Breast epithelium (tissue), 4 donors: ENCODE results near the gene SCN5A. TPM values are rescaled to one million over a fixed set of nuclear protein-coding genes. Genes with fewer than 3 reads are reported as not detected.

ENCODE experiments used
- DNase-seq, 2 donors: peaks; one replicate each; pipeline ENCODE4 v3.0.0-alpha.2; 2019; ENCODE audit warnings: low spot score in 2 of 2
- H3K27ac ChIP-seq, 2 donors: fragments of 200-600 bp; sonication (generic) in 1 of 2; one replicate each; pipeline ENCODE4 v1.5.1; 2016 to 2019; ENCODE audit warnings: mild to moderate bottlenecking in 1 of 2
- H3K27me3 ChIP-seq, 2 donors: fragments of 200-600 bp; sonication (generic) in 1 of 2; one replicate each; pipeline versions ENCODE4 v1.5.1 to v1.6.0; 2017 to 2019; ENCODE audit warnings: control low read depth in 1 of 2, mild to moderate bottlenecking in 1 of 2
- H3K36me3 ChIP-seq: fragments of 200-600 bp; one replicate; pipeline ENCODE4 v1.5.1; 2019
- H3K4me1 ChIP-seq, 2 donors: fragments of 200-600 bp; sonication (generic); one replicate each; pipeline ENCODE4 v1.5.1; 2016 to 2019; ENCODE audit warnings: control low read depth in 1 of 2
- H3K4me3 ChIP-seq, 3 donors: fragments of 200-600 bp; sonication (generic); 1 replicate in 2 of 3; 2 replicates in 1 of 3; pipeline ENCODE4 v1.5.1; 2016 to 2019; ENCODE audit warnings: mild to moderate bottlenecking in 3 of 3, moderate library complexity in 2 of 3
- H3K9me3 ChIP-seq, 2 donors: fragments of 200-600 bp; sonication (generic) in 1 of 2; one replicate each; pipeline ENCODE4 v1.5.1; 2016 to 2019; ENCODE audit warnings: control low read depth in 1 of 2
- POLR2A ChIP-seq: fragments of 450-650 bp; IDR thresholded peaks from one replicate; pipeline ENCODE4 v1.6.1; 2016; ENCODE audit warnings: antibody characterized with exemption, mild to moderate bottlenecking, moderate library complexity
- POLR2AphosphoS5 ChIP-seq, 3 donors: sonication (generic); formaldehyde crosslinking; IDR thresholded peaks; one replicate each; pipeline ENCODE4 v1.6.1; 2017; ENCODE audit warnings: antibody characterized with exemption in 3 of 3
- intact Hi-C: fragments of 100-400 bp; cut with DNase I; formaldehyde crosslinking; loops from one replicate; pipeline ENCODE4 v1.15.1; 2023; ENCODE audit warnings: low total_unique reads
- total RNA-seq, 3 donors: library from RNA; depleted of rRNA; stranded (reverse); fragments of >200 nt; gene quantifications; one replicate each; pipeline ENCODE4 v1.1.0, GENCODE V29; 2016
- TF ChIP-seq, protein P1 (sequence below), 3 donors: fragments of 450-650 bp; IDR thresholded peaks; one replicate each; pipeline ENCODE4 v1.5.1; 2016 to 2017; ENCODE audit warnings: antibody characterized with exemption in 3 of 3, mild to moderate bottlenecking in 3 of 3, moderate library complexity in 3 of 3

SCN5A gene
- total RNA-seq, 3 donors from 2014 or later = under 0.01 to 0.33 (median 0.29) TPM

DNA sequence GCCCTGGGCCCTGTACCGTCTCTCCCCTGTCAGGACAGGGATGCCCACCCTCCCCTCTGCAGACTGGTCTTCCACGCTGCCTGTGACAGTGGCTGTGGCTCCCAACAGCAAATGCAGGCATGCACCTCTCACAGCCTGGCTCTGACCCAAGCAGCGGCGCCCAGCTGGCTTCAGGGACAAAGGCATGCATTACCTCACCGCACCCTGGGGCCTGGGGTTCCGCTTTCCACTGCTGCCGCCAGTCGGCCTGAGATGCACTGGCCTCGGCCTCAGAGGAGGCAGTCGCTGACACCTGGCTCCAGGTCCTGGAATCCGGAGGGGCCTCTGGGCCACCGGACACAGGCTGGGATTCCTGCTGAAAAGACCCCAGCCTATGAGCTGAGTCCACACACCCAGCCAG, 70.3 kb downstream of the SCN5A start:
- TF ChIP-seq POLR2AphosphoS5 (IDR thresholded peaks at IDR 0.05) = no peak
- TF ChIP-seq, protein P1, sequence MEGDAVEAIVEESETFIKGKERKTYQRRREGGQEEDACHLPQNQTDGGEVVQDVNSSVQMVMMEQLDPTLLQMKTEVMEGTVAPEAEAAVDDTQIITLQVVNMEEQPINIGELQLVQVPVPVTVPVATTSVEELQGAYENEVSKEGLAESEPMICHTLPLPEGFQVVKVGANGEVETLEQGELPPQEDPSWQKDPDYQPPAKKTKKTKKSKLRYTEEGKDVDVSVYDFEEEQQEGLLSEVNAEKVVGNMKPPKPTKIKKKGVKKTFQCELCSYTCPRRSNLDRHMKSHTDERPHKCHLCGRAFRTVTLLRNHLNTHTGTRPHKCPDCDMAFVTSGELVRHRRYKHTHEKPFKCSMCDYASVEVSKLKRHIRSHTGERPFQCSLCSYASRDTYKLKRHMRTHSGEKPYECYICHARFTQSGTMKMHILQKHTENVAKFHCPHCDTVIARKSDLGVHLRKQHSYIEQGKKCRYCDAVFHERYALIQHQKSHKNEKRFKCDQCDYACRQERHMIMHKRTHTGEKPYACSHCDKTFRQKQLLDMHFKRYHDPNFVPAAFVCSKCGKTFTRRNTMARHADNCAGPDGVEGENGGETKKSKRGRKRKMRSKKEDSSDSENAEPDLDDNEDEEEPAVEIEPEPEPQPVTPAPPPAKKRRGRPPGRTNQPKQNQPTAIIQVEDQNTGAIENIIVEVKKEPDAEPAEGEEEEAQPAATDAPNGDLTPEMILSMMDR (IDR thresholded peaks at IDR 0.05) = no peak
- TF ChIP-seq POLR2A = no peak
- Histone ChIP-seq H3K9me3 (no peaks in the 10 kb centered on the region), H3K4me1 (no peaks in the 10 kb centered on the region), H3K36me3 (no peaks in the 10 kb centered on the region), H3K27ac (no peak overlapping the region), H3K27me3 (no peaks in the 10 kb centered on the region), H3K4me3 (no peak overlapping the region)
- peak in 1 of 2 donors; percentile 29 for DNase-seq
- intact Hi-C loops = no loop called here

DNA sequence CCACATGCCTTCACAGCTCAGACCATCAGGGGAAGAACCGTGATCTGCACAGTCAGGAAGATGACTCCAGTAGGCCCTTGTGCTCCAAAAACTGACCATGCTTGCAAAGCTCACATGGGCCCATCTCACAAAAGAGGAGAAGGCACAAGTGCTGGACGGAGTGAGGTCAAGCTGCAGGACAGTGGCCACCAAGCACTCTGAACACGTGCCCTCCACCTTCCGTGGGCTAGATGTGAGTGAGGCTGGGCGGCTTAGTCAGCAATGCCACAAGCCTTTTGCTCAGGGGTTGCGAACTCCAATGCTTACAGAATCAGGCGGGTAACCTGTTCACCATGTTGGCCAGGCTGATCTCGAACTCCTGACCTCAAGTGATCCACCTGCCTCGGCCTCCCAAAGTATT, 70.9 kb downstream of the SCN5A start:
- intact Hi-C loops = no loop called here
- Histone ChIP-seq H3K4me1 (no peaks in the 10 kb centered on the region), H3K27ac (no peak overlapping the region), H3K36me3 (no peaks in the 10 kb centered on the region), H3K9me3 (peaks cover 0 to 5% of the 10 kb centered on the region in 2 donors), H3K27me3 (no peaks in the 10 kb centered on the region), H3K4me3 (no peak overlapping the region)
- DNase-seq = no peak
- TF ChIP-seq POLR2A (no peak), POLR2AphosphoS5 (IDR thresholded peaks at IDR 0.05) (no peak)
- TF ChIP-seq, protein P1 (IDR thresholded peaks at IDR 0.05) = no peak

DNA sequence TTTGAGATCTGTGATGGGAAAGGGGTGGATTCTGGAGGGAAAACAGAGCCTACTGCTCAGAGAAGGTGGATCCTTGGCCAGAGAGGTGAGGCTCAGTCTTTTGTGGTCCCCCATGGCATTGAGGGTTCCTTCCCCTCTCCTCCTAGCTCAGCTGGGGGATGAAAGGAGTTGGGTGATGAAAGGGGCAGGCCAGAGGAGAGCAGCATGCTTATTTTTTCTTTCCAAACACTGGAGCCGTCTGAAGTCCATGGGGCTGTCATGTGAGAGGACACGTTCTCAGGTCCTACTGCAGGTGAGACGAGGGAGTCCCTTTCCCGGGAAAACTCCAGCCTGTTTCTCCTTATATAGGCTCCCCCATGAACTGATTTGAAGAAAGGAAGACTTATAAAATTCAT, 71.4 kb downstream of the SCN5A start:
- TF ChIP-seq, protein P1 (IDR thresholded peaks at IDR 0.05) = no peak
- H3K4me3 ChIP-seq = no peak overlapping the region
- H3K4me1 ChIP-seq = no peaks in the 10 kb centered on the region
- no peaks in the 10 kb centered on the region for H3K27me3 ChIP-seq
- H3K27ac ChIP-seq = no peak overlapping the region
- peaks cover 0 to 7% of the 10 kb centered on the region in 2 donors for H3K9me3 ChIP-seq
- H3K36me3 ChIP-seq = no peaks in the 10 kb centered on the region
- intact Hi-C loops = no loop called here
- no peak for DNase-seq

DNA sequence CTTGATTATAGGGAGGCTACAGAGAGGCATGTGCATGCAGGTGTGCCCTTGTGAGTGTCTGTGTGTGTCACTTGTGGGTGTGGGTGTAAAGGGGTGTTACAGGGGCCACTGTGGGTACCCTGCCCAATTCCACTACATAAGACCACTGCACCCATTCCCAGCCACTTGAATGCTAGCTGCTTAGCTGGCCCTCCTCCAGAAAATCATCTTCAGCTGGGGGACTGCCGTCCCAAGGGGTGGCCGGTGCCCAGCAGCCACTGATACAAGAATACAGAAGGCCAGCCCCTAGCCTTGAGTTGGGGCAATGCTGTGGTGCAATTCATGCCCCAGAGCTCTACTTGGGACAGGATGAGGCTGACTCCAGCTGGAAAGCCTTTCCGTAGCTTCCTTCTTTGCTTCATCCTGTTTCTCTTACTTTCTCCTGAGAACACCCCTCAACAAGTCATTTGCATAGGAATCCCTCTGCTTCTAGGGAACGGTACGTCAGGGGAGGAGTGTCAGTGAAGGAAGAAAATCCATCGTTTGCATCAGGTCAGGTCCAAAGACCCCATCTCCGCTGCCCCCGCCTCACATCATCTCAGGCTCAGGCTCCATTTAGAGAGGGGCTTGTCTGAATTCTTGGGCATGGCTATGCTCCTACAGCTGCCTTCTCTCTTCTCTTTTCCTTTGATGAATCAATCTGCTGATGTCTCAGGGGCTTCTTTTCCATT, 72.0 kb downstream of the SCN5A start:
- Histone ChIP-seq H3K4me3 (no peak overlapping the region), H3K27me3 (no peaks in the 10 kb centered on the region), H3K36me3 (no peaks in the 10 kb centered on the region), H3K27ac (no peak overlapping the region), H3K9me3 (peaks cover 0 to 10% of the 10 kb centered on the region in 2 donors), H3K4me1 (no peaks in the 10 kb centered on the region)
- TF ChIP-seq POLR2A (no peak), POLR2AphosphoS5 (IDR thresholded peaks at IDR 0.05) (no peak)
- TF ChIP-seq, protein P1 (IDR thresholded peaks at IDR 0.05) = no peak
- intact Hi-C loops = no loop called here
- DNase-seq = peak in 1 of 2 donors; percentile 7

DNA sequence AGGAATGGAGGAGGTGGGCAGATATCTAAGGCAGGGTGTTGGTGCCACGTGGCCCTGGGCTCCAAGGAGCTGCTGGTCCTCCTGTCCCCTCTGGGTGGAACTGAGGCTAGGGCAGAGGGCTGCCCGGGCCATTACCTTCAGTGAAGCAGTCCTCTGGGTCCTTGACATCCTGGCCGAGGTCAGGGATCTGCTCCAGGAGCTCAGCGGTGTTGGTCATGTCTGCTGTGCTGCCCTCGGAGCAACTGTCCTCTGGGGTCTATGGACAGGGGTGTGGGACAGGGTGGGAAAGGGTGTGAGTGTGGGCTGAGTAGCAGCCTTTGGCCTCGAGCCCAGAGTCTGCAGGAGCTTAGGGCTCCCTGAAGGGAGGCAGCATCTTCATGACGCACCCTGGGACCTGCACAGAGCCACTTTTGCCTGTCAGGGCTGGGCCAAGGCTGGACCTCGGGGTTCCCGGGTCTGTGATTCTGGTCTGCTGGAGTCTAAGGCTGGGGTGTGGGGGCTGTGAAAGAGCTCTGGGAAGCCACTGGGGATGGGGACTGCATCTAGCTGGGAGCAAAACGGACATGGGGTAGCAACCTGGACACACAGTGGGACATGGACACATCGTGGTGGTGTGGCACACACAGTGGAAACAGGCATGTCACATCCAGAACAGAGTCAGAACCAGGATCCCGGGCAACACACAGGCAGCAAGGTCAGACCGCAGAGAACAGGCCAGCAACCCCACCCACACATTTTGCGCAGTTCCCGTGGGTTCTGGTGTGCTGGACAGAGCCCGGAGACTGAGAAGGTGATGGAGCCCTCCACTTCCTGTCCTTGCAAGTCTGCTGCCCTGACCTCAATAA, 72.7 kb downstream of the SCN5A start:
- peak in 1 of 2 donors; percentile 4 for DNase-seq
- no peak overlapping the region for H3K27ac ChIP-seq
- no peaks in the 10 kb centered on the region for H3K36me3 ChIP-seq
- TF ChIP-seq, protein P1 (IDR thresholded peaks at IDR 0.05) = no peak
- TF ChIP-seq POLR2AphosphoS5 (IDR thresholded peaks at IDR 0.05) (no peak), POLR2A (no peak)
- peaks cover 0 to 10% of the 10 kb centered on the region in 2 donors for H3K9me3 ChIP-seq
- H3K4me3 ChIP-seq = no peak overlapping the region
- H3K27me3 ChIP-seq = no peaks in the 10 kb centered on the region
- intact Hi-C loops = no loop called here
- H3K4me1 ChIP-seq = no peaks in the 10 kb centered on the region
